SW480 (cell line): Measurements from ENCODE around the gene ADAMTSL3.
"Not testable (repeated sequence)": the region's sequence is repeated elsewhere in the genome, so short reads cannot be mapped to it uniquely, and the experiment has no call there.

ENCODE experiments used
- DNase-seq: peaks from one replicate; pipeline ENCODE4 v3.0.0-alpha.2; 2016; ENCODE audit warnings: low spot score

ADAMTSL3 gene

DNA sequence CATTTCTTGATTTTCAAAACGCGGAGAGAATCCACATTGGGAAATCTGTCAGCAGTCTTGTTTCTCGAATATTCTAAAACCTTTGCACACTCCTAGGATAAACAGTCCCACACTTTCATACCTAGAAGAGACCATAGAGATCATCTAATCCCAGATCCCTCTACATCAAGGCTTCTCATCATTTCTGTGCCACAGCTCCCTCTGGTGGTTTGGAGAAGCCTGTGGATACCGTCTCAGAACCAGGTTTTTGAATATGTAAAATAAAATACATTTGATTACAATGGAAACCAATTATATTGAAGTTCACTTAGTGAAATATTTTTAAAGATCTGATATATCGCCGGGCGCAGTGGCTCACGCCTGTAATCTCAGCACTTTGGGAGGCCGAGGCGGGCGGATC, 369.7 kb downstream of the ADAMTSL3 start:
- peak; percentile 16 for DNase-seq

DNA sequence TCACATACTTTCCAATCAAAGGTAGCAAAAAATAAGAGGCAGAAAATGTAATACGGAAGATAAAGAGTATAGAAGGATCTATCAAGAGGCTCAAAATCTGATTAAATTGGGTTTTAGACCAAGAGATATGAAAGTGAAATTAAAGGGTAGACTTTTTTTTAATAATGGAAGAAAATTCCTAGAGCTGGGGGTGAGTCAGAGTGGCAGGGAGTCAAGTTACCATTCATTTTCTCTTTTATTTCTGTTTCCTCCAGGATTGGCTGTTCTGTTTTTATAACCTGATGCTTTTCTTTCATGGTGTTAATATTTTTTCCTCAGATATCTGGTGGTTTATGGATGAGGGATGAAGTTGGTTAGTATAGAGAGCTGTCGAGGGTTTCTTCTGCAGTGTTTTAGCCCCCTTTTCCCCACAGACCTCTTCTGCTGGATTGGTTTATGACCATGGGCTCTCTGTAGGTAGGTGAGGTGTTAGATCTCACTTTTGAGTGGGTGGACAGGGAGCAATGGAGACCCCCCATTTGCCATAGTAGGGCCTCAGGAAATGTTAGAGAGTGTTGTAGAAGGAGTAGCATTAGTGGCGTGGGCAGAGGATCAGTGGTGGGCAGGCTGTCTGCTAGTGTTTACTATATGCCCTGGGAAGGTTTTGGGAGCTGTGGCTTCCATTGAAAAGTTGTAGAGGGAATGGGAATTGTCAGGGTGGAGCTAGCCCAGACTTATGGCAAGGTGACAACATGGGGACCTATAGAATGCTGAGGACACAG, 380.1 kb downstream of the ADAMTSL3 start:
- DNase-seq, result no peak

DNA sequence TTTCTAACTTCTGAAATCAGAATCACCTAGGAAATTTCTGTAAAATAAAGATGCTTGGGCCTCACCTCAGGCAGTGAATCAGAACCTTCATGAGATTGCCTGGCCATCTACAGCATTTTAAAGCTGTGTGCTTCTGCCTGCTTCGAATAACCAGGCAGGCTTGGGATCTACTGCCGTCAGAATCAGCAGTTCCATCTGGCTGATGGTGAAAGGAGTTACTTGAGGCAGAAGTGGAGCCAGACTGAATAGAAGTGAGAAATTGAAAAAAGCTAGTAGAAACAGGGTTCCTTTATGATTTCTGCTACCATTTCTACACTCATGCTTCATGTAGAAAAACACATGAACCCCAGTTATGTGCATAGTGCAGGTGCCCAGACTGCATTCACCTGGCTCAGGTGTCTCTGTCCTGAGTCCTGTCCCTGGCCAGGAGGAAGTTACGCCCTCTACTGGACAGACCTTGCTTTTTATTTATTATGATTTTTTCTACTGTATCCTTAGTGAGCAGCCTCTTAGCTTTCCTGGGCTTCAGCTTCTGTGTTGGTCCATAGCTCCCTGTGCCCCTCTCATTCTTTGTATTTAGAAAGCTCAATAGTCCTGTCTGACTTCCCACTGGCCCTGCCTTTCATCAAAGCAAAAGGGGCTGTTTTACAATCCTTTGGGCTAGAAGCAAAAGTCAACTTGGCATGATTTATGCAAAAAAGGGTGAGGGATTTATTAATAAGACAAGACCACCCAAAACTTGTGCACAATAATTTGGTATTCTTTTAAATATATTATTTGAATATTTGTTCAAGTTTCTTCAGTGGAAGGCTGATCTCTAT, 380.9 kb downstream of the ADAMTSL3 start:
- DNase-seq, result peak; percentile 12

DNA sequence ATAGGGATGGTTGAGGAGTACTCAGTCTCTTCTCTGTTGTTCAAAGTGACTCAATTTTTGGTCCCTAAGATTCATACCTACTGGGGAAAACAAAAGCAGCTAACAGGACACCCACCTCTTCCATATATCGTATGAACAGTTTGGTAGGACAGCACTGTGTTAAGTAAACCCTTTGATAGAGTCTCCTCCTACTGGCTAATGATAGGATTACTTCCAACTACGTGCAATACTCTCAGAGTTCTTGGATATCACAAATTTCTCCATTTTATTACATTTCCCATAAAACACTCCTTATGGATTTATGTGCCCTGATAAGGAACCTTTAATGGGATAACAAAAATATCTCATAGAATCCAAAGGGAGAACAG, 381.5 kb downstream of the ADAMTSL3 start:
- peak; percentile 55 for DNase-seq

DNA sequence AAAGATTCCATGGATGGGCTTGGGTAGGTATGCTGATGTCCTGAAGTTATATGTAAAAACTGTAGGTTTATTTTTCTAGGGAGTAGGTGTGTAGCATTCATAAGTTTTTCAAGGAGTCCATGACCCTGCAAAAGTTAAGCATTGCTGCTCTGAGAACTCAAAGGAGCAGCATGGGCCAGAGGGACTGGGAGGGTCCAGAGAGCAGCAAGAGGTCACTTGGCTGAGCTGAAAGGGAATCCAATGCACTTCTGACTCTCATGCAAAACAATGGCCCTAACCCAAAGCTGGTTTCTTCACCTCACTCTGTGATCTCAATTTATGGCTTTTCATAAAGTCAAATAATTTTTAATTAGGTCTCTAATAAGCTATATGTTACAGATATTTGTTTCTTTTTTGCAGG, 383.4 kb downstream of the ADAMTSL3 start:
- DNase-seq, result no peak

DNA sequence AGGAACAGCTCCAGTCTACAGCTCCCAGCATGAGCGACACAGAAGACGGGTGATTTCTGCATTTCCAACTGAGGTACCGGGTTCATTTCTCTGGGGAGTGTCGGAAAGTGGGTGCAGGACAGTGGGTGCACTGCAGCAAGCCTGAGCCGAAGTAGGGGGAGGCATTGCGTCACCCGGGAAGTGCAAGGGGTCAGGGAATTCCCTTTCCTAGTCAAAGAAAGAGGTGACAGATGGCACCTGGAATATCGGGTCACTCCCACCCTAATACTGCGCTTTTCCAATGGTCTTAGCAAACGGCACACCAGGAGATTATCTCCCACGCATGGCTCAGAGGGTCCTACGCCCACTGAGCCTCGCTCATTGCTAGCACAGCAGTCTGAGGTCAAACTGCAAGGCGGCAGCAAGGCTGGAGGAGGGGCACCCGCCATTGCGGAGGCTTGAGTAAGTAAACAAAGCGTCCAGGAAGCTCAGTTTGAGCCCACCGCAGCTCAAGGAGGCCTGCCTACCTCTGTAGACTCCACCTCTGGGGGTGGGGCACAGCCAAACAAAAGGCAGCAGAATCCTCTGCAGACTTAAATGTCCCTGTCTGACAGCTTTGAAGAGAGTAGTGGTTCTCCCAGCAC, 388.6 kb downstream of the ADAMTSL3 start:
- DNase-seq, result not testable (repeated sequence)

DNA sequence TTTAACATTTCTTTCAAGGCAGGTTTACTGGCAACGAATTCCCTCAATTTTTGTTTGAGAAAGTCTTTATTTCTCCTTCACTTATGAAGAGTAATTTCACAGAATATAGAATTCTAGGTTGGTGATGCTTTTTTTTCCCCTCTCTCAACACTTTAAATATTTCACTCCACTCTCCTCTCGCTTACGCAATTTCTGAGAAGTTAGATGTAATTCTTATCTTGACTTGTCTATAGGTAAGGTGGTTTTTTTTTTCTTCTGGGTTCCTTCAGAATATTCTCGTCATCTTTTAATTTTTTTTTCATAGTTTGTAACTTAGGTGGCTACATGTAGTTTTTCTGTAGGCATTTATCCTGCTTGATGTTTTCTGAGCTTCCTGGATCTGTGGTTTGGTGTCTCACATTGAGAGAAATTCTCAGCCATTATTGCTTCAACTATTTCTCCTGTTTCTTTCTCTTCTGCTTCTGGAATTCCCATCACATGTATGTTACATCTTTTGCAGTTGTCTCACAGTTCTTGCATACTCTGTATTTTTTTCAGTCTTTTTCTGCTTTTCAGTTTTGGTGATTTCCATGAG, 392.2 kb downstream of the ADAMTSL3 start:
- no peak for DNase-seq

DNA sequence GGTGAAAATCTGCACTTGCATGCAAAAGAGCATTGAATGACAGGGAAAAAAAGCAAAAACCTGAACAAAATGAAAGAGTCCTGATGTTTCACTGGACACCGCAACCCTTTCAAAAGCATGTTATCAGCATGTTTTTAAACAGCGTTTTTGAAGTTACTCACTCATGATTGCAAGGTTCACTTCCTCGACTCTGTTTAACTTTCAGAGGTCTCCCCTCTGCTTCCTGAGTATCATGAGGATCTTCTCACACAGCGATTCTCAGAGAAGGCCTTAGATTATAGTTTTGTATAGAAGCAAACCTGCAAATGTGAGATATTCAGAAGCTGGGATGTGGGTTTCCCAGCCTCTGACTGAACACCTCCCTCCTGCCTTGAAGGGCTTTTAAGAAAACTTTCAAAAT, 395.6 kb downstream of the ADAMTSL3 start:
- DNase-seq, result not testable (repeated sequence)

DNA sequence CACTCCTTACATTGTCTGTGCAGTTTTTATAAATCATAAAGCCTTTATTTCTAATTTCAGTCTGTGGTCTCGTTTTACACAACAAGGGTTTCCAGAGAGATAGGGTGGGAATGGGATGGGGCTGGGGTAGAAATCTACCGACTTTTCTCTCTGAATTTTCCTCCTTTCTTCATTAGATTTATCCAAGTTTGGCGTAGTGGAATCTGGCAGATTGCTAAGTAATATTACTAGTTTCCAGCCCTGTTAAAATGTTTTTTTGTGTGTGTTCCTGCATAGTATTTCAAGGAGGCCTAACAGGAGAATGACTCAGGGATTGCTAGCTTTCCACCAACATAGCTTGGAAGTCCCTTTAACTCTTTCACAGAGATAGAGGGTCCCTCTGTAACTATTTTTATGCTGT, 396.2 kb downstream of the ADAMTSL3 start:
- DNase-seq, result no peak

DNA sequence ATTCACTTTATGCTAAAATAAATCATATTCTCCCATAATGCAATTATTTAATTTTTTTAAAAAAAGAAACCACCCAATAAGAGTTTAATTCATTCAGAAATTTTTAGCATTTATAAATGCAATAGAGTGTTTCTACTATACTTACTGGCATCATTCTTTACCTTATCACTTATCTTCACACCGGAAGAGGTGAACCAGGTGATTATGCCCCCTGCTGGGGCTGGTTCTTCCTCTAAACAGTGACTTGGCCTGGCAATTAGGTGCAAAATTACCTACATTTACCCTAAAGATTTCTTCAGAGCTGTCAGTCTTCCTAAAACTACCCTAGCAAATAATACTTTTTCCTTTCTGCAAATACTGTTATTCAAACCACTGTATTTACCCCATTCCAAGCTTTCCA, 397.2 kb downstream of the ADAMTSL3 start:
- not testable (repeated sequence) for DNase-seq

DNA sequence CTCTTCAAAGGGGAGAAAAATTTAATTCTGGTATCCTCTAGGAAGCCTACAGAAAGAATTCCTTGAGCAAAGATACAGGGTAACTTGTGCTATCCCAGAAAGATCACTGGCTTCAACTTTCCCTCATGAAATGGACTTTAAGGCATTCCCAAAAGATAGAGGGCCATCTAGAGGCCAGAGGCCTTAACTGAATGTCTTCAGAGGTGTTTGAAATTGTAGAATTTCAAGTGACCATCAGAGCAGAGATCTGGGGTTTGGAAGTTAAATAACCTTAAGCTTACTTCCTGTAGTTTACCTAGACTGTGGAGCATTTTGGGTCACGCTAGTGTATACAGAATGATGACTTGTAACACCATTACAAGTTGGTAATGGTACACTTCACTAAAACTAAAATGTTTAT, 400.6 kb downstream of the ADAMTSL3 start:
- DNase-seq, result not testable (repeated sequence)

DNA sequence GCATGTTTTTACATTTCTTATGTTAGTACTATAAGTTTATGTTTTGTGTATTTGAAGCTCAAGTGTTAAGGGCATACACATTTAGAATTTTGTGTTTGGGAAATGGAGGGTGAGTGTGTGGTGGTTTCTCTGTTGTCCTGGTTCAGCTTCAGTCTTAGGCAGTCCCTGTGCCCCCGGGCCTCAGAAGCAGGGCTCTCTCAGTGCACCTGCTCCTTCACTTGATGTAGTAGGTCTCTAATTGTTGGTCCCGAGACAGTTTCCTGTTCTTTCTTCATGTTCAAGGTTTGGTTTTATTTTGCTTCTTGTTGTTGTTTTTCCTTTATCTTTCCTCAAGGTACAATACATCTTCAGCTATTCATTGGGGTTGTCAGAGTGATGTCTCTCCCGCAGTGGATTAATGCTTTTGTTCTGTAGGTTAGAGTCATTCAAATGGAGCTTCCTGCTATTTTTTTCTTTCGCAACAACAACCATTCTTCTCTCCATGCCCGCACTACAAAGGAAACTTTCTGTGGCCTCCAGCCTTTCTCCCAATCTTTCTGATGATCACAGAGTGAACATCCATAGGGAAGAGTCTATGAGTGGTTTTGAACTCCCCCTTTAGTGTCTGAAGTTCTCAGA, 403.9 kb downstream of the ADAMTSL3 start:
- DNase-seq, result no peak

DNA sequence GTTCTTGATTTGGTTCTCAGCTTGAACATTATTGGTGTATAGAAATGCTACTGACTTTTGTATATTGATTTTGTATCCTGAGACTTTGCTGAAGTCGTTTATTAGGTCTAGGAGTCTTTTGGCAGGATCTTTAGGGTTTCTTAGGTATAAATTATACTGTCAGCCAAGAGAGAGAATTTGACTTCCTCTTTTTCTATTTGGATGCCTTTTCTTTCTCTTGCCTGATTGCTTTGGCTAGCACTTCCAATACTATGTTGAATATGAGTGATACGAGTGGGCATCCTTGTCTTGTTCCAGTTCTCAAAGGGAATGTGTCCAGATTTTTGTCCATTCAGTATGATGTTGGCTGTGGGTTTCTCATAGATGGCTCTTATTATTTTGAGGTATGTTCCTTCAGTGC, 409.8 kb downstream of the ADAMTSL3 start:
- not testable (repeated sequence) for DNase-seq

DNA sequence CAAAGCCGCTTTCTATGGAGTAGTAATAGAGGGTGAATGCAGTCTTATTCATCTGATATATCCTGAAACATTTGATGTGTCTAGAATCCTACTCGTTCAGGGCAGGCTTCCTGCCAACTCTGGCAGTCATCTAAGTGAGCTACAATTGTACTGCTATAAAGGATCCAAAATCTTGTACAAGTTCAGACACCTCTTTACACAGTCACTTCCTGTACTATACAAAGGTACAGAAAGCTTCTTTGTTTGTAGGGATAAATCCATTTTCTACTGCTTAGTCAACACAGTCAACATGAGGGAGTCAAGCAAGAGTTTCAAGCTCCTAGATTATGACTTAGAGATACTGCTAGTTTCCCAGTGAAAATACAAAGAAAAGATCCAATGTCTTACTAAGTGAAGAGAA, 414.8 kb downstream of the ADAMTSL3 start:
- not testable (repeated sequence) for DNase-seq

DNA sequence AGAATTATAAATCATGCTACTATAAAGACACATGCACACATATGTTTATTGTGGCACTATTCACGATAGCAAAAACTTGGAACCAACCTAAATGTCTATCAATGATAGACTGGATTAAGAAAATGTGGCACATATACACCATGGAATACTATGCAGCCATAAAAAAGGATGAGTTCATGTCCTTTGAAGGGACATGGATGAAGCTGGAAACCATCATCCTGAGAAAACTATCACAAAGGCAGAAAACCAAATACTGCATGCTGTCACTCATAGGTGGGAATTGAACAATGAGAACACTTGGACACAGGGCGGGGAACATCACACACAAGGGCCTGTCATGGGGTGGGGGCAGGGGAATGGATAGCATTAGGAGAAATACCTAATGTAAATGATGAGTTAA, 424.1 kb downstream of the ADAMTSL3 start:
- DNase-seq, result not testable (repeated sequence)

DNA sequence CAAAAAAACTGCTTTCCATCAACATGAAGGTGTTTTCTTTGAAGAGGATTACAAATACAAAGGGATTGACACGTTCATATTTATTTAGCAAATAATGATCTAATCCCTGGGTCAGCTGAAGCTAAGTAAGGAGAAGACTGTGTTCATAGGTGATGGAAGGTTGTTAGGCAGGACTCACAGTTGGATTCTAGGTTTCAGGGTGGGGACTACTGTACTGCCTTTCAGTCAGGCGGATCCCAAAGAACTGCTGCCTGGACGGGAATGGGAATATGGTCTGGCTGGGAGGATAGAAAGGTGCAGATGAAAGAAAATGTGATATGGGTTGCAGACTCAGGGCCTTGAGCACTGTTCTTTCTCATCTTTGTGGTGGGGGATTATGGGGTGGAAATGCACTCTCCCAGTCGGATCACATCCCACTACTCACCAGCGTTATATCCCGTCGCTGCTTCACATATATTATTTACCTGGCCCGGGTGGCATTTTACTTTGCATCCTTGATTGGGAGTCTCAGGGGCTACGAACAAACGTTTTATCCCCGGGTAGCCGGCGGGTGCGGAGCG, 425.5 kb downstream of the ADAMTSL3 start:
- DNase-seq, result not testable (repeated sequence)

DNA sequence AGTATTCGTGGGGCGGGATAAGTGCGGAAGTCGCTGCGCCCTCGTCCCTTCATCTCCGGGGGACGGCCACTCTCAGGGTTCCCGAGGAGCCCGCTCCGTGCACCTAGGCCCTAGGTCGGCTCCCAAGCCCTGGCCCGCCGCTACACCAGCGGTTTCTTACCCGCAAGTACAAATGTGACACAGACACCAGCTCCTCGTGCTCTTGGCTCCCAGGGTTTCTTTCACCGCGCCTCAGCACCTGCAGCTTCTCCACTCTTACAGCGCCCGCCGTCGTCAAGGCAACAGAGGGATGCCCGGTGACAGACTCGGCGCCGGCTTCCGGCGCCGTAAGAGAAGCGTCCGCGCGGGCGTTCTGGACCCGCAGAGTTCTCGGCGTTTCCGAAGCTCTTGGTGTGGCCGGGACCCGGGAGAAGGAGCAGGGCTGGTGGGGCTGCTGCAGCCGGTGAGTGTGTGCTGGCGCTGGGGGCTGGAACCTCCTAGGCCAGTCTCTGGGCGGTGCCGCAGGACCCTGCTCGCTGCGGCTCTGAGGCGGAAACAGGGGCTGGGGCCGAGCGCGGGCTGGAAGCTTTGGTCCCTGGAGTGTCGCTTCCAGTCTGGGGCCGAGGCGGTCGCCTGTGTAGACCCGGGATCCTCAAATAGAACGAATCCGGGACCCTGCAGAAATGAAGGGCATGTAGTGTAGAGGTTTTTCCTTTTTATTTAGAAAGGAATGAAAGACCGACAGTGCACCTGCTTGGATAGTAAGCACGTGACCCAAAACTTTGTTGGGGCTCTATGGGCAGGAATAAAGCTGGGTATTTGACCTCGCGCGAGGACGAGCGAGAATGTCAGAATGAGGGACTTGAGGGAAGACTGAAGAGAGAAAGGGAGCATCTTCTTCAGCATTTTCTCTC, 426.2 kb downstream of the ADAMTSL3 start:
- DNase-seq, result no peak

DNA sequence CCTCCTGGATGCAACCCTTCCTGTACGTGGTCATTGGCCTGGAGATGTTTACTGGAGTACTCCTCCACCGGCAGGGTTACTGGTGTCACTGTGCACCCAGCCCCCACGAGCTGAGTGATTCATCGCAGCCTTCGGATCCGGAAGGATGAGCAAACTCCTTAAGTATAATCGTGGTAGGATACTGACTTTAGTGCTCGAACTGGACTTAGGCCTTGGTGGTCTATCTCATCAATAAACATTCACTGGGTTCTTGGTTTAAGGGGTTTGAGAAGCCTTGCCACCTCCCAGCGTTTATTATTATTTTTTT, 426.8 kb downstream of the ADAMTSL3 start:
- DNase-seq, result not testable (repeated sequence)

DNA sequence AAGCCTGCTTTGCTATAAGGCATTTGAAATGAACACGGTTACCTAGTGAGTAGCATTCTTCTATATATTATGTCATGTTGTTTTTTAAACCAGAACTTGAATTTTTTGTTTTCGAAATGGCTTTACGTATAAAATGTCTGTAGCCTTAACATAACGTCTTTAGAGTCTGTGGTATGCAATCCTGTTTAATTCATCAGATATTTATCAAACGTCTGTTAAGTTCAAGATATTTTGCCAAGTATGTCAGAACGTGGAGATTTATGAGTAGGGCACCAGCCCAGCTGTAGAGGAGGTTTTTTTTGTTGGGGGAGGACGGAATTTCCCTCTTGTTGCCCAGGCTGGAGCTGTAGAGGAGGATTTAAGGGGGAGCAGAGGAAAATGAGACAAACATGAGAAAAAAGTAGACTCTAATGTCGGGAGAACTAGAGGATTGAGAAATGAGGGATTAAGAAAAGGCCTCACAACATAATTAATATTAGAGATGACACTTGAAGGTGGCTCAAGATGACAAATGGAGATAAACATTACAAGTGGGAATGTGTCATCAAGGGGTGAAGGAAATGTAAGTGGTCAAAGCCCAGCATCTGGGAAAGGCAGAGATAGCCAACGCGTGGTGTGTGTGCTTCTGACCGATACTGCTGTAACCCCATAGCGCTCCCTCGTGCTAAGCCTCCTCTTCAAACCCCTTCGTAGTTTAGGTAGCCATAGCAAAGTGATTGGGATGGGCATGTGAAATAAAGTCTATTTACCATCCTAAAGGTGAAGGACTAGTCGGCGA, 427.7 kb downstream of the ADAMTSL3 start:
- no peak for DNase-seq

DNA sequence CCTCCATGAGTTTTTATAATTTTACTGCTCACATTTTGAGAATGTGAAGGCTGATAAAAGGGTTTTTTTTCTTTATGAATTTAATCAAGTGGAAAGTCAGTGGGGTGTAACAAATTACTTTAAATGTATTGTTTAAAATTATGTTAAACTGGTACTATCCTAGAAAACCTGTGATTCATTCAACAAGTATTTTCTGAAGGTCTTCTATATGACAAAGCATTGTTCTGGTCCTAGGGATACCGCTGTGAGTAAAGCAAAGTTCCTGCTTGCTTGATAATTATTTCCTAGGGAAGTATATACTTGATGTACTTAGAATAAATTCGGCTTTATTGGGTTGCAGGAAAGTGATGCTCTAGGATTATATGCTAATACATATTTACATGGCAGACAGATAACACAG, 428.8 kb downstream of the ADAMTSL3 start:
- DNase-seq, result no peak
